ENCODE measurements around the gene RNF121.

The RNF121 gene

DNA sequence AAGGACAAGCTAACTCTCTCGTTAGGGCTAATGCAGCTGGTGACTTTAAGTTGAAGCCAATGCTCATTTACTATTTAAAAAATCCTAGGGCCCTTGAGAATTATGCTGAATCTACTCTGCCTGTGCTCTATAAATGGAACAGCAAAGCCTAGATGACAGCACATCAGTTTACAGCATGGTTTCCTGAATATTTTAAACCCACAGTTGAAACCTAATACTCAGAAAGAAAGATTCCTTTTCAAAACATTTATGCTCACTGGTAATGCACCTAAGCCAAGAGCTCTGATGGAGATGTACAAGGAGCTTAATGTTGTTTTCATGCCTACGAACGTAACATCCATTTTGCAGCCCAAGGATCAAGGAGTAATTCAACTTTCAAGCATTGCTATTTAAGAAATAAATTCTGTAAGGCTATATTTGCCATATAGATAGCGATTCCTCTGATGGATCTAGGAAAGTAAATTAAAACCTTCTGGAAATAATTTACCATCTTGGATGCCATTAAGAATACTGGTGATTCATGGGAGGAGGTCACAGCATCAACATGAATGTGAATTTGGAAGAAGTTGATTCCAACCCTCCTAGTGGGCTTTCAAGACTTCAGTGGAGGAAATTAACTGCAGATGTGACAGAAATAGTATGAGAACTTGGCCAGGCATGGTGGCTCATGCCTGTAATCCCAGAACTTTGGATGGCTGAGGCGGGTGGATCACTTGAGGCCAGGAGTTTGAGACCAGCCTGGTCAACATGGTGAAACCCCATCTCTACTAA is 14.9 kb upstream of the RNF121 start:
- H3K4me1 ChIP-seq (ENCODE audit: low read length): peaks cover 24% of the 10 kb centered on the region
- no peaks in the 10 kb centered on the region for H3K9me3 ChIP-seq (replicated peaks; ENCODE audit: insufficient read depth, low read length)
- H3K79me2 ChIP-seq (ENCODE audit: low read length): no peaks in the 10 kb centered on the region
- H3K27me3 ChIP-seq (replicated peaks; ENCODE audit: insufficient read depth, low read length): no peaks in the 10 kb centered on the region
- no peak overlapping the region for H3K4me3 ChIP-seq (ENCODE audit: low read length)
- H3K27ac ChIP-seq (ENCODE audit: low read length): peak overlapping the region; percentile 73; the same call in 1 of the 2 replicates
- H3K9me2 ChIP-seq (replicated peaks; ENCODE audit: insufficient read depth, low read length): no peaks in the 10 kb centered on the region
- DNase-seq: peak; percentile 82
- no peaks in the 10 kb centered on the region for H4K20me1 ChIP-seq (ENCODE audit: insufficient read depth, low read length)
- H3K4me2 ChIP-seq (ENCODE audit: low read depth, low read length): peak overlapping the region; percentile 60
- peak overlapping the region; percentile 10; the same call in 1 of the 2 replicates for H2AFZ ChIP-seq (ENCODE audit: low read length)
- H3F3A ChIP-seq (ENCODE audit: insufficient read depth, low read length): peaks cover 15% of the 10 kb centered on the region
- no peaks in the 10 kb centered on the region for H3K36me3 ChIP-seq (replicated peaks; ENCODE audit: insufficient read depth, low read length)
- TF ChIP-seq, protein P1, sequence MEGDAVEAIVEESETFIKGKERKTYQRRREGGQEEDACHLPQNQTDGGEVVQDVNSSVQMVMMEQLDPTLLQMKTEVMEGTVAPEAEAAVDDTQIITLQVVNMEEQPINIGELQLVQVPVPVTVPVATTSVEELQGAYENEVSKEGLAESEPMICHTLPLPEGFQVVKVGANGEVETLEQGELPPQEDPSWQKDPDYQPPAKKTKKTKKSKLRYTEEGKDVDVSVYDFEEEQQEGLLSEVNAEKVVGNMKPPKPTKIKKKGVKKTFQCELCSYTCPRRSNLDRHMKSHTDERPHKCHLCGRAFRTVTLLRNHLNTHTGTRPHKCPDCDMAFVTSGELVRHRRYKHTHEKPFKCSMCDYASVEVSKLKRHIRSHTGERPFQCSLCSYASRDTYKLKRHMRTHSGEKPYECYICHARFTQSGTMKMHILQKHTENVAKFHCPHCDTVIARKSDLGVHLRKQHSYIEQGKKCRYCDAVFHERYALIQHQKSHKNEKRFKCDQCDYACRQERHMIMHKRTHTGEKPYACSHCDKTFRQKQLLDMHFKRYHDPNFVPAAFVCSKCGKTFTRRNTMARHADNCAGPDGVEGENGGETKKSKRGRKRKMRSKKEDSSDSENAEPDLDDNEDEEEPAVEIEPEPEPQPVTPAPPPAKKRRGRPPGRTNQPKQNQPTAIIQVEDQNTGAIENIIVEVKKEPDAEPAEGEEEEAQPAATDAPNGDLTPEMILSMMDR (IDR thresholded peaks at IDR 0.05; ENCODE audit: low read length): no peak
- TF ChIP-seq EZH2phosphoT487 (IDR thresholded peaks at IDR 0.05; ENCODE audit: low read length): no peak
- peak overlapping the region; percentile 1; the same call in 1 of the 2 replicates for H3K9ac ChIP-seq (ENCODE audit: low read length)

DNA sequence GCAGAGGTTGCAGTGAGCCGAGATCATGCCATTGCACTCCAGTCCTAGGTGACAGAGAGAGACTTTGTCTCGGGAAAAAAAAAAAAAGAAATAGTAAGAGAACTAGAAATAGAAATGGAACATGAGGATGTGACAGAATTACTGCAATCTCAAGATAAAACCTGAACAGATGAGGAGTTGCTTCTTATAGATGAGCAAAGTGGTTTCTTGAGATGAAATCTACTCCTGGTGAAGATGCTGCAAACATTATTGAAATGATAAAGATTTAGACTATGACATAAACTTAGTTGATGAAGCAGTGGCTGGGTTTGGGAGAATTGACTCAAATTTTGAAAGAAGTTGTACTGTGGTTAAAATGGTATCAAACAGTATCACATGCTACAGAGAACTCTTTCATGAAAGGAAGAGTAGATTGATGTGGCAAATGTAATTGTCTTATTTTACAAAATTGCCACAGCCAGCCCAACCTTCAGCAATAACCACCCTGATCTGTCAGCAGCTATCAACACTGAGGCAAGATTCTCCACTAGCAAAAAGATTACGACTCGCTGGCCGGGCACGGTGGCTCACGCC is 14.1 kb upstream of the RNF121 start:
- Histone ChIP-seq H2AFZ (ENCODE audit: low read length) (no peak overlapping the region), H4K20me1 (ENCODE audit: insufficient read depth, low read length) (no peaks in the 10 kb centered on the region), H3K4me1 (ENCODE audit: low read length) (peaks cover 24% of the 10 kb centered on the region), H3K27ac (ENCODE audit: low read length) (peak overlapping the region; percentile 73; the same call in 1 of the 2 replicates), H3F3A (ENCODE audit: insufficient read depth, low read length) (peaks cover 15% of the 10 kb centered on the region), H3K9me2 (replicated peaks; ENCODE audit: insufficient read depth, low read length) (no peaks in the 10 kb centered on the region), H3K9me3 (replicated peaks; ENCODE audit: insufficient read depth, low read length) (no peaks in the 10 kb centered on the region), H3K79me2 (ENCODE audit: low read length) (no peaks in the 10 kb centered on the region), H3K9ac (ENCODE audit: low read length) (no peak overlapping the region), H3K27me3 (replicated peaks; ENCODE audit: insufficient read depth, low read length) (no peaks in the 10 kb centered on the region), H3K36me3 (replicated peaks; ENCODE audit: insufficient read depth, low read length) (no peaks in the 10 kb centered on the region), H3K4me2 (ENCODE audit: low read depth, low read length) (no peak overlapping the region), H3K4me3 (ENCODE audit: low read length) (no peak overlapping the region)
- TF ChIP-seq EZH2 (optimal IDR thresholded peaks at IDR 0.05; ENCODE audit: low read depth, low read length): no peak
- TF ChIP-seq, protein P1 (IDR thresholded peaks at IDR 0.05; ENCODE audit: low read length): no peak
- TF ChIP-seq EZH2phosphoT487 (IDR thresholded peaks at IDR 0.05; ENCODE audit: low read length): no peak
- no peak for DNase-seq

DNA sequence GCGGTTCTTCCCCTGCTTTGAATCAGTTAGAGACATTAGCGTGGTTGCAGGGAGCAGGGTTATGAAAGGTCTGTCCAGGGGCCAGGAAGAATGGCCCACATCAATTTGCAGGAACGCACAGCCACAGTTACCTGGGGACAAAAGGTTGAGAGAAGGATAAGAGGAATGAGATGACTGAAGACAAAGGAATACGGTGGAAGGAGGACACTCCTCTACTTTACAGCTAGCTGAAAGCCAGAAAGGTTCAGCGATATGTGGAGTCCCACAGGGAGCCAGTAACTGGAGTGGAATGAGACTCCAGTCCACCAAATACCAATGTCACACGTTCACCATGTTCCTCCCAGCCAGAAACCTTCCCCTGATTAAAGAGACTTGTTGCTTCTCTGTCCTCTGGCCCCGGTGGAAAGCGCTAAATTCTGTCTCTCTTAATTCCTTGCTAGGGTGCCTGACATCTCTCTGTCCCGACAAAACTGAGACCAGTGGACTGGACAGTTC is 11.2 kb upstream of the RNF121 start:
- peaks cover 20% of the 10 kb centered on the region for H3K4me1 ChIP-seq (ENCODE audit: low read length)
- no peak overlapping the region for H3K9ac ChIP-seq (ENCODE audit: low read length)
- no peaks in the 10 kb centered on the region for H3K79me2 ChIP-seq (ENCODE audit: low read length)
- no peak overlapping the region for H2AFZ ChIP-seq (ENCODE audit: low read length)
- no peak overlapping the region for H3K4me2 ChIP-seq (ENCODE audit: low read depth, low read length)
- H3K27ac ChIP-seq (ENCODE audit: low read length): no peak overlapping the region
- H4K20me1 ChIP-seq (ENCODE audit: insufficient read depth, low read length): no peaks in the 10 kb centered on the region
- no peaks in the 10 kb centered on the region for H3K27me3 ChIP-seq (replicated peaks; ENCODE audit: insufficient read depth, low read length)
- H3K9me3 ChIP-seq (replicated peaks; ENCODE audit: insufficient read depth, low read length): no peaks in the 10 kb centered on the region
- peaks cover 15% of the 10 kb centered on the region for H3F3A ChIP-seq (ENCODE audit: insufficient read depth, low read length)
- no peaks in the 10 kb centered on the region for H3K9me2 ChIP-seq (replicated peaks; ENCODE audit: insufficient read depth, low read length)
- TF ChIP-seq EZH2 (optimal IDR thresholded peaks at IDR 0.05; ENCODE audit: low read depth, low read length): no peak
- TF ChIP-seq EZH2phosphoT487 (IDR thresholded peaks at IDR 0.05; ENCODE audit: low read length): no peak
- TF ChIP-seq, protein P1 (IDR thresholded peaks at IDR 0.05; ENCODE audit: low read length): no peak
- no peak for DNase-seq
- no peaks in the 10 kb centered on the region for H3K36me3 ChIP-seq (replicated peaks; ENCODE audit: insufficient read depth, low read length)
- no peak overlapping the region for H3K4me3 ChIP-seq (ENCODE audit: low read length)

Data from MM.1S (cell line).